NCI-H2171 treated with DMSO at 0.1 percent for 48 hours (cell line): Measurements from ENCODE around the gene KDM1B.
"Not testable (repeated sequence)": the region's sequence is repeated elsewhere in the genome, so short reads cannot be mapped to it uniquely, and the experiment has no call there.

ENCODE experiments used
- DNase-seq: peaks from one replicate; lab custom pipeline; 2025; lab: John Stamatoyannopoulos, UW

KDM1B gene

DNA sequence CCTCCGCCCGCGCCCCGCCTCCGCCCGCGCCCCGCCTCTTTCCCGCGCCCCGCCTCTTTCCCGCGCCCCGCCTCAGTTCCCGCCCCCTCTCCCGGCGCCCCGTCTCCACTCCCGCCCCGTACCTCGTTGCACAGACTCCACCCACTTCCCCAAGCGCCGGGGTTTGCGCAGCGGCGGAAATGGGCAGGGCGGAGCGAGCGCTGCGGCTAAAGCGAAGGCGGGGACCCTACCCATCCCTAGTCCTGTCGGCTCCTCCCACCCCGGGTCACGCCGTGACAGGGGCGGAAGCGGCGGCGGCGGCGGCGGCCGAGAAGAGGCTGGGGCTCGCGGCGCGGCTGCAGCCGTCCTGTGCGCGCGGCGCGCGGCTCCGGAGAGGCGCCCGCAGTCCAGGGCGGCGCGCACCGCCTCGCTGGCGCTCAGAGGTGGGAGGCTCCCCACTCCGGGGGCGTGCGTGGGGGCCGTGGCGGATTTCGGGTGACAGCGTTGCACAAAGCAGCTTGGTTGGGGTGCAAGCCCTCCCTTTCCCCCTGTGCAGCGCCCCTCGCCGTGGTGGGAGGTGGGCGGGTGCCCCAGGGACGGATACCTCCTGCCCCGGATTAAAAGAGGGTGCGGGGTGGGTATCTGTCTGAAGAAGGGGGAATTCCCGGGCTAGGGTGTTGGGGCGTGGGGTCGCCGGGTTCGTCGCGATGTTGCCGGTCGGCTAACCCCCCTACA lies at the start of gene KDM1B:
KDM1B (plus strand) TSS at position 273 of the 714 bp plus-strand sequence. CDS start 4,474 bp downstream, outside the sequence.
- DNase-seq: peak; percentile 97

DNA sequence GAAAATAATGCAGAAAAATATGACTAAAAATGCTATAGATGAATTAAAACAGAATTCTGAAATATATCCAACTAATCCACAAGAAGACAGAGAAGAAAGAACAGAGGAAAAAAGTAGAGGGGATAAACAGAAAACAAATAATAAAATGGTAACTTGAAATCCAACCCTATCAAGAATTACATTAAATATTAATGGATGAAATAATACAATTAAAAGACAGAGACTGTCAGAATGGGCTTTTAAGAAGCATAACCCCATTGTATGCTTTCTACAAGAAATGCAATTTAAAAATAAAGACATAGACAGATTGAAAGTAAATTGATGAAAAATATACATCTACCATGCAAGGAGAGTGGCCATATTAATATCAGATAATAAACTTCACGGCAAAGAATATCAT lies 48.2 kb upstream of the KDM1B start:
- DNase-seq: no peak

DNA sequence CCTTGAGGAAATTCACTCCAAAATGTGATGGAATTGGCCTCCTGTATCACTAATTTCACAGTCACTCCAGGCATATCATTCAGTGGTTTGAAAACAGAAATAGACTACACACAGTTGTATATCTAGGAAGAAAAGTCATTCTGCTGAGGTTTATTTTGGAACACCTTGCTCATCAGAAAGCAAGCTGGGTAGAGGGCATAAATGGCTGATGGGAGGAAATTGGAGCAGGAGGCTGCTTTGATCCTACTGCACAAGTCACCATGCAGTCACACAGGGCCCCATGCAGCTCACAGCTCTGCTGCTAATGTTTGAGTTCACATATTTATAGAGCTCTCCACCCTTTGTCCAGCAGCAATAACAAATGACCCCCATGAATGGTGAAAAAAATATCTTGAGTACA lies 45.1 kb upstream of the KDM1B start:
- DNase-seq: no peak

DNA sequence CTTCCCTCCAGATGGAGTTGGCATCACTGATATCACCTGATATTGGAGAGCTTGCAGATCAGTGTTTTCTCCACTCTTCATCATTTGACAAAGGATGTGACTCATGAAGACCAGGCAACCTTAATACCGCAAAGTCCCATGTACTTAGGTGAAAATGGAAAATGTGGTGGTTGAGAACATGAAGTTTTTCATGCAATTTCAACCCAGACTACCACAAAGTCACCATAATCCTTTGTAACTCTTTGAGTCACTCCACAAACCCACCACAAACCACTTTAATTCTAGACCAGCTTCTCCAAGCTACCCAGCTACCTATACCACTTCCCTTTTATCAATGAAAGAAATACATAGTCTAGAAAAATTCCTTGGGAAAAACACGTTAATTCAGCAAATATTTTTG lies 39.9 kb upstream of the KDM1B start:
- no peak for DNase-seq

DNA sequence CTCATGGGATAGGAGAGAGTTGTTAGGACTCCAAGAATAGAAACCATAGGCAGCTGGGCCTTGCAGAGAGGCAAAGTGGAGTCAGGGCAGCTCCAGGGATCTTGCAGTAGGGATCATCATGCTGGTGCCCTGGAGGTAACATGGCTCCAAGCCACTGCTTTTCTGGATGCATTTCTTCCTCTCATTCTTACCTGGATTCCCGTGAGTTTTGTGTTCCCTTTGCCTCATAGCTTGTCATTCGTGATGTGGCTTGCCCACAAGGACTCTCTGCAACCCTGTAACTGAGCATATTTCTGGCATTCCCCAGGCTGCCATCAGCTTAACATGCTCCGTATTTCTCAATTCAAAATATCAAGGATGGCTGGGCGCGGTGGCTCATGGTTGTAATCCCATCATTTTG lies 38.1 kb upstream of the KDM1B start:
- peak; percentile 68 for DNase-seq

GRCh38 chr6:18118330-18118729 lies 36.9 kb upstream of the KDM1B start:
- peak; percentile 84 for DNase-seq

- DNase-seq: peak; percentile 20
These were observed 36.0 kb upstream of the KDM1B start for GRCh38 chr6:18119236-18119635.

- DNase-seq: no peak
These were observed 33.6 kb upstream of the KDM1B start for GRCh38 chr6:18121580-18122127.

DNA sequence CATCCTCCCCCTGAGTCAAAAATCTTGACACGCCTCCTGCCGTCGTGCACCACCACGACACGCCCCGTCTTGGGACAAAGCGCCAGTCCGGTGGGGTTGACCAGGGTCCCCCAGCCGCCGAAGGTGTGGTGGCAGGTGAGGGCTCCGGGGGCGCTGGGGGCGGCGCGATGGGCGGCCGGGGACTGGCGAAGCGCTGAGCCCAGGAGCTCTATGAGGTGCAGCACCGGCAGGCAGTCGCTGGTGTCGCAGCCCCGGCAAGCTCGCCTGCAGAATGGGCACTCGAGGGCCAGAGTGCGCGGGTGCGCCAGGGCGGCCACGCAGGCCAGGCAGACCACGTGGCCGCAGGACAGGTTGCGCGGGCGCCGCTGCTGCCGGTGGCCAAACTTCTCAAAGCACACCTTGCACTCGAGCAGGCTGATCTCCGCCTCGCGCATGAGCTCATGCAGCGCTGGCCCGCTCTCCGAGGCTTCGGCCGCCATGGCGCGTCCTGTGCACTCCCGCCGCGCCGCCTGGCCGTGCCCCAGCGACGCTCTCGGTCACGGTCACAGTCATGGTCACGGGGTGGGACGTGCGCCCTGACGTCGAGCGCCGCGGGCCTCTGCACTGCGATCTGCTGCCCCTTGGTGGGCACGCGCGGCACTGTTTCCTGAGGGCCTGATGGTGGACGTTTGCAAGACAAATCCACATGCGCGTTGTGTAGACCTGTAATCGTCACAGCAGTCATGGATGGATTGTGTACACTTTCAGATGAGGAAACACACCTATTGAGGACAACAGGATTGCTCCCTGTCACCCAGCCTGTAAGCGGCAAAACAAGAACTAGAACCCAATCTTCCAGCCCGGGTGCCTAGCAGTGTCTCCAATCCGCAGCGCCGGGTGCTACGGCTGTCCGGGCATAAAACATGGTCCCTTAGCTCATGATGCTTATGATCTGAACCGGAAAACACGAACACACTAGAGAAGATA lies 32.8 kb upstream of the KDM1B start, which contains the start of gene NHLRC1:
NHLRC1 (minus strand) TSS at position 550 of the 966 bp plus-strand sequence; CDS start at position 479, 71 bp downstream.
- peak; percentile 94 for DNase-seq

DNA sequence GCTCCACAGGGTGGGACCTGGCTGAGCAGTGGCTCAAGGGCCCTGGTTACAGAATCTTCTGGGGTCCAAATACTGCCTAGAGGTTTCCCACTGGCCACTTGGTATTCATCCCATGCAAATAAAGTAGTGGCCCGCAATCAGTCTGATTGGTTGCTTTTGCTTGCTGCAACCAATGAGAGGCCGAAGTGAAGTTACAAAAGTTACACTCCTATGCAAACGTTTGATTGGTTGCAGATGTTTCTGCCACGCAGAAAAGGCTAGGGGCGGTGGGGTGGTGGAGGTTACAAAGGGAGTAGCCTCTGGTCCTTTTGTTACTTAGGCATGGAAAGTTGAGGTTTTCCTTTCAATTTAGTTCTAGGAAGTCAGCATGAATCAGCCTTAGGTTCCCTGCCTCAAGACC lies 29.1 kb upstream of the KDM1B start:
- no peak for DNase-seq

- no peak for DNase-seq
These were observed 22.9 kb upstream of the KDM1B start for GRCh38 chr6:18132346-18132745.

- no peak for DNase-seq
These were observed 20.1 kb upstream of the KDM1B start for GRCh38 chr6:18135171-18135570.

- DNase-seq: no peak
These were observed 19.0 kb upstream of the KDM1B start for GRCh38 chr6:18136260-18136659.

DNA sequence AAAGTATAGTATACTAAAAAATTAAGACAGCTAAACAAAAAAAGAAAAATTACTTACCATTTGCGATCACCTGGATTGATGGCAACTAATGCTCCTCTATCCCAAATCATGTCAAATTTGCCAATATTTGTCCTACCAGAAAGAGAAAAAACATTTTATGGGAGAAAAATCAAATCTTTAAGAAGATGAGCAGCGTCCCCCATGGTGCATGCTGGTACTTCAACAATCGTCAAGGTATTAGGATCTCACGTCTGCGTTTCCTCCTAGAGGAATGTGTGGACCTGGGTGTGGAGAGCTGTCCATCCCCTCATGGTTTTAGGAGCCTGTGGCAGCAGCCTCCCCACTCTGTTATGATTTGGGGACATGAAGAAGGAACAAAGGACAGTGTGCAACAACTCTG lies 16.3 kb upstream of the KDM1B start:
- no peak for DNase-seq

GRCh38 chr6:18139935-18140621 lies 15.1 kb upstream of the KDM1B start:
- no peak for DNase-seq

GRCh38 chr6:18141805-18142590 lies 13.2 kb upstream of the KDM1B start:
- peak; percentile 82 for DNase-seq

- DNase-seq: no peak
These were observed 12.7 kb upstream of the KDM1B start for GRCh38 chr6:18142591-18142861.

DNA sequence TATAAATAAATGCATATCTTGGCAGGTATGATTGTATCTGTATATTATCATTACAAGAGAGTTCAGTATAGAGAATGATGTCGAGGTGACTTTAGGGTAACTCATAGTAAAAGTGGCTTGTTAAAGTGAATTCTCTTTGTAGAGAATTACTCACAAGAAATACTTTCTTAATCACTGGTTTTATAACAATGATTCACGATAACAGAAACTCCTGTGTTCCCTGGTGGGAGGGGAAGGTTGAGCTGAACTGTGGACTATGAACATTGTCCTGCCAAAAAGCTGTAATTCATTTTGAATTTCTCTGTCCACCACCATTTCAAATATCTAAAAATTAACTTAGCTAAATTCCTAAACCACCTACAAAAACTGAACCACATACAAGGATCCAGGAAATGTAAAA lies 8.1 kb upstream of the KDM1B start:
- no peak for DNase-seq

- no peak for DNase-seq
These were observed 7.6 kb upstream of the KDM1B start for GRCh38 chr6:18147616-18148015.

GRCh38 chr6:18148304-18149025 lies 6.8 kb upstream of the KDM1B start:
- no peak for DNase-seq

DNA sequence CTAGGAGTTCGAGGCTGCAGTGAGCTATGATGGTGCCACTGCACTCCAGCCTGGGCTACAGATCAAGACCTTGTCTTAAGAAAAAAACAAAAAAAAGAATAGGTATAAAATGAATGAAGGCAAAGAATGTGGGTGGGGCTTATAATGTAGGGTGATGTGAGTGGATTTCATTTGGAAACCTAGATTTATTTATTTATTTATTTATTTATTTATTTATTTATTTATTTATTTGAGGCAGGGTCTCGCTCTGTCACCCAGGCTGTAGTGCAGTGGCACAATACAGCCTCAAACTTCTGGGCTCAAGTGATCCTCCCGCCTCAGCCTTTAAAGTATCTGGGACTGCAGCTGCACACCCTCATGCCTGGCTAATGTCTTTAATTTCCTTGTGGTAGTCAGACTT lies 3.8 kb upstream of the KDM1B start:
- DNase-seq: not testable (repeated sequence)
